Measurements from ENCODE around the gene IPCEF1. TPM values are rescaled to one million over a fixed set of nuclear protein-coding genes. Genes with fewer than 3 reads are reported as not detected.

Gene IPCEF1, protein sequence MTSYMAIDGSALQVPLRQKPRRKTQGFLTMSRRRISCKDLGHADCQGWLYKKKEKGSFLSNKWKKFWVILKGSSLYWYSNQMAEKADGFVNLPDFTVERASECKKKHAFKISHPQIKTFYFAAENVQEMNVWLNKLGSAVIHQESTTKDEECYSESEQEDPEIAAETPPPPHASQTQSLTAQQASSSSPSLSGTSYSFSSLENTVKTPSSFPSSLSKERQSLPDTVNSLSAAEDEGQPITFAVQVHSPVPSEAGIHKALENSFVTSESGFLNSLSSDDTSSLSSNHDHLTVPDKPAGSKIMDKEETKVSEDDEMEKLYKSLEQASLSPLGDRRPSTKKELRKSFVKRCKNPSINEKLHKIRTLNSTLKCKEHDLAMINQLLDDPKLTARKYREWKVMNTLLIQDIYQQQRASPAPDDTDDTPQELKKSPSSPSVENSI
- total RNA-seq, result 1 to 10 TPM in 3 of 4 donors, under 1 TPM in 1; 0.42 to 9.0 (median 3.1) TPM

DNA sequence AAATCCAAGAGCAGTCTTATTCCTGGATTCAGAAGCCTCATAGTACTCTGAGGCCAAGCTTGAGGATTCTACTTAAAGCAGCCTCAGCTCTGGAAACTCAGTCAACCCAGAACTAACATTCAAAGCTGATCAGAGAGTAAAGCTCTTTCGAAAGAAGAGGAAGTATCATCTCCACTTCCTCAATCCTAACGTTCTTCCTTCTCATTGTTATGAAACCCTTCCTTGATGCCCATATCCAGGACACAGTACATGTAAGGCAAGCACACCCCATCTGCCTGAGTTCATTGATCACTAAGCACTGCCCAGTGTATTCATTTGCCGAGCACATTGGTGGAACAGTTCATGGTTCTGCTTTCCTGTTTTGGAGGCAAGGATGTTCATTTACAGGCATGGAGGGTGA is at the start of gene IPCEF1:
Gene IPCEF1, minus strand, starts transcription at position 114 of the 400 bp plus-strand sequence. CDS start 90,856 bp downstream, outside the sequence.
- no peaks in the 10 kb centered on the region for H3K27me3 ChIP-seq
- H3K4me3 ChIP-seq, result no peak within 1 kb of the TSS
- 85% methylated on average over 3 of the region's 3 CpGs for WGBS
- no peak within 1 kb of the TSS for H3K27ac ChIP-seq
- no peak for DNase-seq (ENCODE audit: low spot score in 2 of 2)
- H3K9me3 ChIP-seq, result no peaks in the 10 kb centered on the region
- no peaks in the 10 kb centered on the region for H3K4me1 ChIP-seq
- TF ChIP-seq EP300 (IDR thresholded peaks at IDR 0.05) (no peak), POLR2A (IDR thresholded peaks at IDR 0.05) (no peak), POLR2AphosphoS5 (IDR thresholded peaks at IDR 0.05) (no peak)
- TF ChIP-seq, protein P1, sequence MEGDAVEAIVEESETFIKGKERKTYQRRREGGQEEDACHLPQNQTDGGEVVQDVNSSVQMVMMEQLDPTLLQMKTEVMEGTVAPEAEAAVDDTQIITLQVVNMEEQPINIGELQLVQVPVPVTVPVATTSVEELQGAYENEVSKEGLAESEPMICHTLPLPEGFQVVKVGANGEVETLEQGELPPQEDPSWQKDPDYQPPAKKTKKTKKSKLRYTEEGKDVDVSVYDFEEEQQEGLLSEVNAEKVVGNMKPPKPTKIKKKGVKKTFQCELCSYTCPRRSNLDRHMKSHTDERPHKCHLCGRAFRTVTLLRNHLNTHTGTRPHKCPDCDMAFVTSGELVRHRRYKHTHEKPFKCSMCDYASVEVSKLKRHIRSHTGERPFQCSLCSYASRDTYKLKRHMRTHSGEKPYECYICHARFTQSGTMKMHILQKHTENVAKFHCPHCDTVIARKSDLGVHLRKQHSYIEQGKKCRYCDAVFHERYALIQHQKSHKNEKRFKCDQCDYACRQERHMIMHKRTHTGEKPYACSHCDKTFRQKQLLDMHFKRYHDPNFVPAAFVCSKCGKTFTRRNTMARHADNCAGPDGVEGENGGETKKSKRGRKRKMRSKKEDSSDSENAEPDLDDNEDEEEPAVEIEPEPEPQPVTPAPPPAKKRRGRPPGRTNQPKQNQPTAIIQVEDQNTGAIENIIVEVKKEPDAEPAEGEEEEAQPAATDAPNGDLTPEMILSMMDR (IDR thresholded peaks at IDR 0.05), result no peak
- H3K36me3 ChIP-seq, result no peaks in the 10 kb centered on the region

DNA sequence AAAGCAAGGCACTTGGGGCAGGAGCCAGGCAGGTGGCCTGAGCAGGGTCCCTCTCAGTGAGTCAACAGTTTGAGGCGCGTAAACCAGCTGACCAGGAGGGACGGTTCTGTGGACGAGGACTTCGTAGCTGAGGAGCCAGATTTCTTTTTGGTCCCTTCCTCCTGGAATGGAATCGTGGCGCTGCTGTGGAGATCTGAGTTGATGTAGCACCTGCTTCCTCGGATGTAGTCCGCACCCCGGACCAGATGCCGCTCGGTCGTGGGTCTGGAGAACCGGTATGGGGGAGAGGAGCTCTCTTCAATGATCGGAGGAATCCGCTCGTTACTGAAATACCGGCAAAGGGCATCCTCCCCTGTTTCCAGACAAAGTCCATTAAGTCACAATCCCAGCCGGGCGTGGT is 49.7 kb upstream of the IPCEF1 start:
- H3K4me3 ChIP-seq, result no peak overlapping the region
- no peaks in the 10 kb centered on the region for H3K9me3 ChIP-seq
- no peak overlapping the region for H3K27ac ChIP-seq
- no peaks in the 10 kb centered on the region for H3K36me3 ChIP-seq
- H3K4me1 ChIP-seq, result peaks cover 22% of the 10 kb centered on the region
- H3K27me3 ChIP-seq, result no peaks in the 10 kb centered on the region
- WGBS, result 95% methylated on average over 20 of the region's 20 CpGs
- no peak for DNase-seq (ENCODE audit: low spot score in 2 of 2)
- TF ChIP-seq POLR2A (IDR thresholded peaks at IDR 0.05) (no peak), EP300 (IDR thresholded peaks at IDR 0.05) (no peak)
- TF ChIP-seq, protein P1 (IDR thresholded peaks at IDR 0.05), result no peak

DNA sequence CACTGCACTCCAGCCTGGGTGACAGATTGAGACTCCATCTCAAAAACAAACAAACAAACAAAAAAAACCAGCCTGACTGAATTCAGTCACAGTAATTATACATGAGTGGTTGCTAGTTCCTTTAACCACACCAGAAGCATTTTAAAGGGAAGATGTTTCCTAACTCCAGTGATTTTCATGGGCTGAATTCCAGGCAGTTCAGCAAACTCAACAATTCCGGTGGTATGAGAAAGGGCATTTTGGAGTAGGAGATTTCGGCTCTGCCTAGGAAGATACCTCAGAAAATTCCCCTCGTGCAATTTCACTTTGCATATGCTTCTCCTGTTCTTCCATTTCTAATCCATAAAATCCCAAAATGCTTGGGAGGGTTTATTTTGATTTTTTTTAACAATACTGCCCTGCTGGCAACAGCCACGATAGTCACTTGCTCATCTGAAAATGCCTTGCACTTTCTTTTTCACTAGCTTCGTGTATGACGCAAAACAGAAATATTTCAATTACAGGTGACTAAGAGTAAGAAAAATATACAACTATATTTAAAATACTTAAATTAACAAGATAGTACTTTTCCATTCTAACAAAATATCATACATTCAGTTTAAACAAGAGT is 48.3 kb upstream of the IPCEF1 start:
- no peak for TF ChIP-seq POLR2AphosphoS5 (IDR thresholded peaks at IDR 0.05)
- no peak for TF ChIP-seq POLR2A (IDR thresholded peaks at IDR 0.05)
- no peak for TF ChIP-seq EP300 (IDR thresholded peaks at IDR 0.05)
- TF ChIP-seq, protein P1 (IDR thresholded peaks at IDR 0.05), result no peak
- 83% methylated on average over 6 of the region's 6 CpGs for WGBS
- Histone ChIP-seq H3K4me1 (peaks cover 8% of the 10 kb centered on the region), H3K27me3 (no peaks in the 10 kb centered on the region), H3K9me3 (no peaks in the 10 kb centered on the region), H3K36me3 (no peaks in the 10 kb centered on the region), H3K4me3 (no peak overlapping the region), H3K27ac (no peak overlapping the region)
- DNase-seq (ENCODE audit: low spot score in 2 of 2), result no peak

DNA sequence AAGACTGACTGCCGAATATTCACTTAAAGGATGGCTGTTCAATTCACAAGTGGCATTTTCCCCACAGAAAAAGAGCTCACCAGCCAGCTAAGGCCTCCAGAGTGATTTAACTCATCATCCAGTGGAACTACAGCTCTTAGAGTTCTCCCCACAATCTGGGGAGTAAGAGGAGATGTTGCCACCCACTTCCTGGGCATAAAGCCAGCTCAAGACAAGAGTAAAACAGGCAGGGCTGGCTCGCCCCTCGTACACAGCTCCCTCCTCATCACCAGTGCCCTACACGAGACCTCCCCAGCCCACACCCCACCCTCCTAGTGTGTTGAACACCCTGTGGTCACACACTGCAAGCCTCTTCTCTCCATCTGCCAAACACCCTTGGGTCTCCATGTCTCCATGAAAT is 47.2 kb upstream of the IPCEF1 start:
- Histone ChIP-seq H3K4me1 (peaks cover 6% of the 10 kb centered on the region), H3K36me3 (no peaks in the 10 kb centered on the region), H3K27ac (no peak overlapping the region), H3K4me3 (no peak overlapping the region), H3K27me3 (no peaks in the 10 kb centered on the region), H3K9me3 (no peaks in the 10 kb centered on the region)
- DNase-seq (ENCODE audit: low spot score in 2 of 2), result no peak
- WGBS, result 26% methylated on average over 4 of the region's 4 CpGs
- TF ChIP-seq POLR2A (IDR thresholded peaks at IDR 0.05) (no peak), POLR2AphosphoS5 (IDR thresholded peaks at IDR 0.05) (no peak), EP300 (IDR thresholded peaks at IDR 0.05) (no peak)
- TF ChIP-seq, protein P1 (IDR thresholded peaks at IDR 0.05), result no peak

DNA sequence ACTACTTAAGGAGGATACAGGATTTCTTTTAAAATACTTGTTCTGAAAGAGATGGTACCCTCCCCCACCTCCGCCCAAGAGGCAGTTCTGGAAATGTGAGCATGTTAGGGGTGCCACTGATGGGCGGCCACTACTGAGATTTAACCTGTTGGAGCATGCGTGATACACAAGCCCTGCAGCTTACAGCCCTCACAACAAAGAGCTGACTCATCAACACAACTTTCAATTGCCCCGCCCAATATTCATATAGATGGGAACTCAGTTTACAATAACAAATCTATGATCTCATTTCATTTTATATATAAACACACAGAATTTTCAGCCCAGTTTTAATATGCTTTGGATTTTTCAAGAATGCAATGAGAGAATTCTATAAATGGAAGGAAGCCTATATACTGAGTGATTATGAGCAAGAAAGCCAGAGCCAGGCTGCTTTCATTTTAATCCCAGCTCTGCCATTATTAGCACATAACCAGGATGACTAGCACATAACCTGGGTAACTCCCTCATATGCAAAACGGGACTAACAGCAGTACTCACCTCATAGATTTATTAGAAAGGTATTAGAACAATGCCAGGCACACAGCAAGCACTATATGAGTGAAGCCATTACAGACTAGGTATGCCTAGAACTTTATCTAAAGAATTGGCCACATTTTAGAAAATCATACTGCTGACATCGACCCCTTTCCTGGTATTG is 45.6 kb upstream of the IPCEF1 start:
- WGBS, result 69% methylated on average over 6 of the region's 6 CpGs

More for the DNA sequence above, 45.6 kb upstream of the IPCEF1 start:
- Histone ChIP-seq H3K36me3 (no peaks in the 10 kb centered on the region), H3K4me3 (no peak overlapping the region), H3K4me1 (peaks cover 6% of the 10 kb centered on the region), H3K27me3 (no peaks in the 10 kb centered on the region), H3K27ac (peak overlapping the region; percentile 25), H3K9me3 (no peaks in the 10 kb centered on the region)
- TF ChIP-seq POLR2AphosphoS5 (IDR thresholded peaks at IDR 0.05), result no peak
- TF ChIP-seq EP300 (IDR thresholded peaks at IDR 0.05), result no peak
- TF ChIP-seq POLR2A (IDR thresholded peaks at IDR 0.05), result no peak
- TF ChIP-seq, protein P1 (IDR thresholded peaks at IDR 0.05), result no peak
- DNase-seq (ENCODE audit: low spot score in 2 of 2), result no peak

Data from suprapubic skin (tissue), 4 donors.